K562 (cell line): ENCODE data around the gene CELSR2. TPM values are rescaled to one million over a fixed set of nuclear protein-coding genes. Genes with fewer than 3 reads are reported as not detected.

Experiments
- CBFB ChIP-seq: sonication (generic); formaldehyde crosslinking; IDR thresholded peaks from 2 replicates; pipeline ENCODE4 v1.4.0; 2020; ENCODE audit warnings: mild to moderate bottlenecking, missing genetic modification reagents
- CHCHD3 ChIP-seq: fragments of 250-450 bp; sonication (Bioruptor Pico); IDR thresholded peaks from 2 replicates; pipeline ENCODE4 v2.1.2; 2022; ENCODE audit warnings: mild to moderate bottlenecking
- NBN ChIP-seq: fragments of 450-650 bp; IDR thresholded peaks from 2 replicates; pipeline ENCODE4 v1.6.1; 2016; ENCODE audit warnings: low read depth, mild to moderate bottlenecking
- RAD21 ChIP-seq, 2 experiments: fragments of 250-450 bp in 1 of 2; fragments of 450-650 bp in 1 of 2; sonication (Bioruptor Pico) in 1 of 2; formaldehyde crosslinking in 1 of 2; IDR thresholded peaks in 1 of 2; conservative IDR thresholded peaks in 1 of 2; 2 replicates each; pipeline versions ENCODE4 v1.4.0 to v1.8.0; 2020 to 2022; ENCODE audit warnings: mild to moderate bottlenecking in 2 of 2, moderate library complexity in 1 of 2
- RB1 ChIP-seq: fragments of 450-650 bp; IDR thresholded peaks from 2 replicates; pipeline ENCODE4 v1.6.1; 2017; ENCODE audit warnings: low read depth, mild to moderate bottlenecking
- SIN3B ChIP-seq: fragments of 450-650 bp; IDR thresholded peaks from 2 replicates; pipeline ENCODE4 v1.6.1; 2017; ENCODE audit warnings: low read depth, mild to moderate bottlenecking, moderate library complexity
- SMAD2 ChIP-seq: fragments of 150-350 bp; IDR thresholded peaks from 2 replicates; pipeline ENCODE4 v1.6.1; 2014; ENCODE audit warnings: low read depth, mild to moderate bottlenecking, low read length
- STAG1 ChIP-seq: sonication (generic); formaldehyde crosslinking; IDR thresholded peaks from 2 replicates; pipeline ENCODE4 v1.5.0; 2020; ENCODE audit warnings: missing genetic modification reagents, borderline replicate concordance
- ZNF785 ChIP-seq: fragments of 250-450 bp; sonication (Bioruptor Pico); IDR thresholded peaks from 2 replicates; pipeline ENCODE4 v1.4.0; 2020; ENCODE audit warnings: mild to moderate bottlenecking
- polyA plus RNA-seq, 8 experiments: library from polyadenylated mRNA; depleted of rRNA in 4 of 8; stranded (reverse) in 5 of 8; unstranded in 3 of 8; fragments of >200 nt; fragmentation: Nextera tagmentation in 2 of 8; fragmentation: Illumina TruSeq in 1 of 8; extraction: Ambion mirVana in 2 of 8; extraction: Trizol in 1 of 8; gene quantifications; 2 replicates each; pipeline versions ENCODE4 v1.2.1 to v1.2.3, GENCODE V29; 2011 to 2014; ENCODE audit warnings: inconsistent platforms in 1 of 8, missing spikeins in 1 of 8
- total RNA-seq, 7 experiments: library from RNA; depleted of rRNA in 6 of 7; stranded (reverse); fragments of >200 nt in 6 of 7; fragmentation: Illumina TruSeq in 2 of 7; extraction: Trizol in 2 of 7; gene quantifications; 2 replicates each; pipeline versions ENCODE4 v1.2.1 to v1.2.3, GENCODE V29; 2011 to 2021; ENCODE audit warnings: low replicate concordance in 1 of 7
- TF ChIP-seq, protein P1 (sequence below): sonication (generic); formaldehyde crosslinking; IDR thresholded peaks from 2 replicates; pipeline ENCODE4 v1.5.0; 2020; ENCODE audit warnings: missing genetic modification reagents
- TF ChIP-seq, protein P2 (sequence below): fragments of 200-600 bp; sonication (generic); IDR thresholded peaks from one replicate; pipeline ENCODE4 v1.6.1; 2012; ENCODE audit warnings: mild to moderate bottlenecking, low read depth, low read length, inconsistent platforms
- TF ChIP-seq, protein P3 (sequence below): sonication (generic); formaldehyde crosslinking; IDR thresholded peaks from 2 replicates; pipeline ENCODE4 v1.4.0; 2020; ENCODE audit warnings: mild to moderate bottlenecking, missing genetic modification reagents

CELSR2 gene
- total and polyA plus RNA-seq, 9 of the 15 experiments (the other 6 are each of a cell fraction or from before 2014, with no cell fraction given), result 0.31 to 21.9 (median 4.2) TPM

DNA sequence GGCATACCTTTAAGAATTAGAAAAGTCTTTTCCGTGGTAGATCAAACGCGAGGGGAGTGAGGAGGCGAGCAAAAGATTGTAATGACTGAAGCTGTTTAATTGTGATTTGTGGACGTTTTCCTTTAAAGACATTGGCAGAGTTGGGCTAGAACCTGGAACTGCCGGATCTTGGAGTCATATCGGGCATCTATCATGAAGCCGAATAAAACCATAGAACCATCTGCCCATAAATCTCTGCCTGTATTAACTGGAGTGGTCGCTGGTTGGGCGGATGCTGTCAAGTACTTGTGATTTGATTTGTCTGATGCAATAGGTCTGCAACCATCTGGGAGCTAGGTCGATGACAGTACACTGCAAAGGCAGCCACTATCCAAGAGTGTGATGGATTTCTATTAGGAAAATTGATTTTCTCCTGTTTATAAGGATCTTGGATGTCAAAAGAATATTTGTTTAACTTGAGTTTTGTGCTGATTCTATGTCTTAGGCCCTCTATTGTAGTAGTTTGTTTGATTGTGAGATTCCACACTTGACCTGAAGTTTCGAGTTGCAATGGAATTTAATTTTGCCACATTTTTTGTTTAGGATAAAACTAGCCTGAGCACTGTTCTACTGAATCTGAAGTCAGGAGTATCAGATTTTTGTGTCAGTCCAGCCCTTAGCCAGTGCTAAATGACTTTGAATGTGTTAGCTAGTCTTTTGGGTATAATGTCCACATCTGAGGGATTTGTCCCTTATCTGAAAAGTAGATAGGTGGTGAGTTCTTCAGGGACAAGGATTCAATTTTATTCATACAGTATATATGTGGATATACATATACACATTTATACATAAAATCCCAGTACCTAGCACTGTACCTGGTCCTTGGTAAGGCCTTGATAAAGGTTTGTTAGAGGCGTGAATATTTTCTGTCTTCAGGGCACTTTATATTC lies 34.4 kb upstream of the CELSR2 start (continued):
- TF ChIP-seq SIN3B, result no peak
- TF ChIP-seq, protein P1, sequence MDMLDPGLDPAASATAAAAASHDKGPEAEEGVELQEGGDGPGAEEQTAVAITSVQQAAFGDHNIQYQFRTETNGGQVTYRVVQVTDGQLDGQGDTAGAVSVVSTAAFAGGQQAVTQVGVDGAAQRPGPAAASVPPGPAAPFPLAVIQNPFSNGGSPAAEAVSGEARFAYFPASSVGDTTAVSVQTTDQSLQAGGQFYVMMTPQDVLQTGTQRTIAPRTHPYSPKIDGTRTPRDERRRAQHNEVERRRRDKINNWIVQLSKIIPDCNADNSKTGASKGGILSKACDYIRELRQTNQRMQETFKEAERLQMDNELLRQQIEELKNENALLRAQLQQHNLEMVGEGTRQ (CRISPR knock-in tag), result no peak
- peak; percentile 86; the same call in 1 of the 2 replicates for TF ChIP-seq NBN
- no peak for TF ChIP-seq STAG1 (CRISPR knock-in tag)
- no peak for TF ChIP-seq SMAD2
- no peak for TF ChIP-seq RB1
- TF ChIP-seq RAD21 (CRISPR knock-in tag; conservative IDR thresholded peaks at IDR 0.05 in 1 of 2, IDR thresholded peaks at IDR 0.05 in 1 of 2), result peak; percentile 19 to 28; a peak in 1 of 4 replicates
- TF ChIP-seq CHCHD3, result no peak
- TF ChIP-seq ZNF785 (CRISPR knock-in tag), result no peak
- TF ChIP-seq CBFB (CRISPR knock-in tag), result peak; percentile 51; the same call in 1 of the 2 replicates
- TF ChIP-seq, protein P2, sequence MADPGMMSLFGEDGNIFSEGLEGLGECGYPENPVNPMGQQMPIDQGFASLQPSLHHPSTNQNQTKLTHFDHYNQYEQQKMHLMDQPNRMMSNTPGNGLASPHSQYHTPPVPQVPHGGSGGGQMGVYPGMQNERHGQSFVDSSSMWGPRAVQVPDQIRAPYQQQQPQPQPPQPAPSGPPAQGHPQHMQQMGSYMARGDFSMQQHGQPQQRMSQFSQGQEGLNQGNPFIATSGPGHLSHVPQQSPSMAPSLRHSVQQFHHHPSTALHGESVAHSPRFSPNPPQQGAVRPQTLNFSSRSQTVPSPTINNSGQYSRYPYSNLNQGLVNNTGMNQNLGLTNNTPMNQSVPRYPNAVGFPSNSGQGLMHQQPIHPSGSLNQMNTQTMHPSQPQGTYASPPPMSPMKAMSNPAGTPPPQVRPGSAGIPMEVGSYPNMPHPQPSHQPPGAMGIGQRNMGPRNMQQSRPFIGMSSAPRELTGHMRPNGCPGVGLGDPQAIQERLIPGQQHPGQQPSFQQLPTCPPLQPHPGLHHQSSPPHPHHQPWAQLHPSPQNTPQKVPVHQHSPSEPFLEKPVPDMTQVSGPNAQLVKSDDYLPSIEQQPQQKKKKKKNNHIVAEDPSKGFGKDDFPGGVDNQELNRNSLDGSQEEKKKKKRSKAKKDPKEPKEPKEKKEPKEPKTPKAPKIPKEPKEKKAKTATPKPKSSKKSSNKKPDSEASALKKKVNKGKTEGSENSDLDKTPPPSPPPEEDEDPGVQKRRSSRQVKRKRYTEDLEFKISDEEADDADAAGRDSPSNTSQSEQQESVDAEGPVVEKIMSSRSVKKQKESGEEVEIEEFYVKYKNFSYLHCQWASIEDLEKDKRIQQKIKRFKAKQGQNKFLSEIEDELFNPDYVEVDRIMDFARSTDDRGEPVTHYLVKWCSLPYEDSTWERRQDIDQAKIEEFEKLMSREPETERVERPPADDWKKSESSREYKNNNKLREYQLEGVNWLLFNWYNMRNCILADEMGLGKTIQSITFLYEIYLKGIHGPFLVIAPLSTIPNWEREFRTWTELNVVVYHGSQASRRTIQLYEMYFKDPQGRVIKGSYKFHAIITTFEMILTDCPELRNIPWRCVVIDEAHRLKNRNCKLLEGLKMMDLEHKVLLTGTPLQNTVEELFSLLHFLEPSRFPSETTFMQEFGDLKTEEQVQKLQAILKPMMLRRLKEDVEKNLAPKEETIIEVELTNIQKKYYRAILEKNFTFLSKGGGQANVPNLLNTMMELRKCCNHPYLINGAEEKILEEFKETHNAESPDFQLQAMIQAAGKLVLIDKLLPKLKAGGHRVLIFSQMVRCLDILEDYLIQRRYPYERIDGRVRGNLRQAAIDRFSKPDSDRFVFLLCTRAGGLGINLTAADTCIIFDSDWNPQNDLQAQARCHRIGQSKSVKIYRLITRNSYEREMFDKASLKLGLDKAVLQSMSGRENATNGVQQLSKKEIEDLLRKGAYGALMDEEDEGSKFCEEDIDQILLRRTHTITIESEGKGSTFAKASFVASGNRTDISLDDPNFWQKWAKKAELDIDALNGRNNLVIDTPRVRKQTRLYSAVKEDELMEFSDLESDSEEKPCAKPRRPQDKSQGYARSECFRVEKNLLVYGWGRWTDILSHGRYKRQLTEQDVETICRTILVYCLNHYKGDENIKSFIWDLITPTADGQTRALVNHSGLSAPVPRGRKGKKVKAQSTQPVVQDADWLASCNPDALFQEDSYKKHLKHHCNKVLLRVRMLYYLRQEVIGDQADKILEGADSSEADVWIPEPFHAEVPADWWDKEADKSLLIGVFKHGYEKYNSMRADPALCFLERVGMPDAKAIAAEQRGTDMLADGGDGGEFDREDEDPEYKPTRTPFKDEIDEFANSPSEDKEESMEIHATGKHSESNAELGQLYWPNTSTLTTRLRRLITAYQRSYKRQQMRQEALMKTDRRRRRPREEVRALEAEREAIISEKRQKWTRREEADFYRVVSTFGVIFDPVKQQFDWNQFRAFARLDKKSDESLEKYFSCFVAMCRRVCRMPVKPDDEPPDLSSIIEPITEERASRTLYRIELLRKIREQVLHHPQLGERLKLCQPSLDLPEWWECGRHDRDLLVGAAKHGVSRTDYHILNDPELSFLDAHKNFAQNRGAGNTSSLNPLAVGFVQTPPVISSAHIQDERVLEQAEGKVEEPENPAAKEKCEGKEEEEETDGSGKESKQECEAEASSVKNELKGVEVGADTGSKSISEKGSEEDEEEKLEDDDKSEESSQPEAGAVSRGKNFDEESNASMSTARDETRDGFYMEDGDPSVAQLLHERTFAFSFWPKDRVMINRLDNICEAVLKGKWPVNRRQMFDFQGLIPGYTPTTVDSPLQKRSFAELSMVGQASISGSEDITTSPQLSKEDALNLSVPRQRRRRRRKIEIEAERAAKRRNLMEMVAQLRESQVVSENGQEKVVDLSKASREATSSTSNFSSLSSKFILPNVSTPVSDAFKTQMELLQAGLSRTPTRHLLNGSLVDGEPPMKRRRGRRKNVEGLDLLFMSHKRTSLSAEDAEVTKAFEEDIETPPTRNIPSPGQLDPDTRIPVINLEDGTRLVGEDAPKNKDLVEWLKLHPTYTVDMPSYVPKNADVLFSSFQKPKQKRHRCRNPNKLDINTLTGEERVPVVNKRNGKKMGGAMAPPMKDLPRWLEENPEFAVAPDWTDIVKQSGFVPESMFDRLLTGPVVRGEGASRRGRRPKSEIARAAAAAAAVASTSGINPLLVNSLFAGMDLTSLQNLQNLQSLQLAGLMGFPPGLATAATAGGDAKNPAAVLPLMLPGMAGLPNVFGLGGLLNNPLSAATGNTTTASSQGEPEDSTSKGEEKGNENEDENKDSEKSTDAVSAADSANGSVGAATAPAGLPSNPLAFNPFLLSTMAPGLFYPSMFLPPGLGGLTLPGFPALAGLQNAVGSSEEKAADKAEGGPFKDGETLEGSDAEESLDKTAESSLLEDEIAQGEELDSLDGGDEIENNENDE, result no peak
- TF ChIP-seq, protein P3, sequence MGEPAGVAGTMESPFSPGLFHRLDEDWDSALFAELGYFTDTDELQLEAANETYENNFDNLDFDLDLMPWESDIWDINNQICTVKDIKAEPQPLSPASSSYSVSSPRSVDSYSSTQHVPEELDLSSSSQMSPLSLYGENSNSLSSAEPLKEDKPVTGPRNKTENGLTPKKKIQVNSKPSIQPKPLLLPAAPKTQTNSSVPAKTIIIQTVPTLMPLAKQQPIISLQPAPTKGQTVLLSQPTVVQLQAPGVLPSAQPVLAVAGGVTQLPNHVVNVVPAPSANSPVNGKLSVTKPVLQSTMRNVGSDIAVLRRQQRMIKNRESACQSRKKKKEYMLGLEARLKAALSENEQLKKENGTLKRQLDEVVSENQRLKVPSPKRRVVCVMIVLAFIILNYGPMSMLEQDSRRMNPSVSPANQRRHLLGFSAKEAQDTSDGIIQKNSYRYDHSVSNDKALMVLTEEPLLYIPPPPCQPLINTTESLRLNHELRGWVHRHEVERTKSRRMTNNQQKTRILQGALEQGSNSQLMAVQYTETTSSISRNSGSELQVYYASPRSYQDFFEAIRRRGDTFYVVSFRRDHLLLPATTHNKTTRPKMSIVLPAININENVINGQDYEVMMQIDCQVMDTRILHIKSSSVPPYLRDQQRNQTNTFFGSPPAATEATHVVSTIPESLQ (CRISPR knock-in tag), result no peak
